ENCODE results near the gene CCDC9. TPM values are rescaled to one million over a fixed set of nuclear protein-coding genes. Genes with fewer than 3 reads are reported as not detected.
"Not testable (repeated sequence)": the region's sequence is repeated elsewhere in the genome, so short reads cannot be mapped to it uniquely, and the experiment has no call there.

The CCDC9 gene
- total RNA-seq, 1 donor from 2014 or later, result 59.4 TPM

DNA sequence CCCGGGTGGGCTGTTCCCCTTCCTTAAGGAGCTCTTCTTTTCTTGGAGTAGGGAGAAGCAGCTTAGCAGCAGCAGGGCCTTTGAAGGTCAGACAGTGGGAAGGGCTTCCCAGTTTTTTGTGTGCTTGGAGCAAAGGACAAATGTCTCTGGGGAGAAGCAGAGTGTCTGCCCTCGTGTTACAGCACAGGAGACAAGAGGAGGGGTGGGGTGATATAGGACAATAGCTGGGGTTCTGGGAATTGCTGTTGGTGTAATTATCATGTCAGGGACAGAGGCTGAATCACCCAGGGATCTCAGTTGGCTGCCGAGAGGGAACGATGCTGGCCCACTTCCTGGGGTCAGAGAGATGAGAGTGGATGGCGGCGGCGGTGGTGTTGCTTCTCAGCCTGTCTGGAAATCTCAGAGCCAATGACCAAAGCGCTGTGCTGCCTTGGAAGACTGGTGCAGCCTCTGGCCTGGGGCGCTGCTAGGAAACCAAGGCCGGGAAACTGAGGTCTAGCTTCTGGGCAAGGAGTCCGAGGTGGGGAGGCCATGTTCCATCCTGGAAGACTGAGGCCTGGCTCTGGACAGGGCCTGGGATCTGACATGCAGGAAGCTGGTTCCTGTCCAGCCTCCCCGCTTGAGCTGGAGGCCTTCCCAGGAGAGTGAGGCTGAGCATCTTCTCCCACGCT, 19.6 kb downstream of the CCDC9 start:
- no peaks in the 10 kb centered on the region for H3K9me3 Mint-ChIP-seq (ENCODE audit: low read depth)
- no peak for DNase-seq (ENCODE audit: low spot score)
- no peaks in the 10 kb centered on the region for H3K27me3 Mint-ChIP-seq (ENCODE audit: low read depth)
- H3K36me3 Mint-ChIP-seq (ENCODE audit: low read depth), result peaks cover 9% of the 10 kb centered on the region
- H3K27ac Mint-ChIP-seq (ENCODE audit: unreplicated experiment), result peak overlapping the region; percentile 70
- H3K4me3 Mint-ChIP-seq (ENCODE audit: unreplicated experiment), result peak overlapping the region; percentile 64
- TF ChIP-seq, protein P1, sequence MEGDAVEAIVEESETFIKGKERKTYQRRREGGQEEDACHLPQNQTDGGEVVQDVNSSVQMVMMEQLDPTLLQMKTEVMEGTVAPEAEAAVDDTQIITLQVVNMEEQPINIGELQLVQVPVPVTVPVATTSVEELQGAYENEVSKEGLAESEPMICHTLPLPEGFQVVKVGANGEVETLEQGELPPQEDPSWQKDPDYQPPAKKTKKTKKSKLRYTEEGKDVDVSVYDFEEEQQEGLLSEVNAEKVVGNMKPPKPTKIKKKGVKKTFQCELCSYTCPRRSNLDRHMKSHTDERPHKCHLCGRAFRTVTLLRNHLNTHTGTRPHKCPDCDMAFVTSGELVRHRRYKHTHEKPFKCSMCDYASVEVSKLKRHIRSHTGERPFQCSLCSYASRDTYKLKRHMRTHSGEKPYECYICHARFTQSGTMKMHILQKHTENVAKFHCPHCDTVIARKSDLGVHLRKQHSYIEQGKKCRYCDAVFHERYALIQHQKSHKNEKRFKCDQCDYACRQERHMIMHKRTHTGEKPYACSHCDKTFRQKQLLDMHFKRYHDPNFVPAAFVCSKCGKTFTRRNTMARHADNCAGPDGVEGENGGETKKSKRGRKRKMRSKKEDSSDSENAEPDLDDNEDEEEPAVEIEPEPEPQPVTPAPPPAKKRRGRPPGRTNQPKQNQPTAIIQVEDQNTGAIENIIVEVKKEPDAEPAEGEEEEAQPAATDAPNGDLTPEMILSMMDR (IDR thresholded peaks at IDR 0.05), result no peak
- peaks cover 62% of the 10 kb centered on the region for H3K4me1 Mint-ChIP-seq (ENCODE audit: low read depth)

DNA sequence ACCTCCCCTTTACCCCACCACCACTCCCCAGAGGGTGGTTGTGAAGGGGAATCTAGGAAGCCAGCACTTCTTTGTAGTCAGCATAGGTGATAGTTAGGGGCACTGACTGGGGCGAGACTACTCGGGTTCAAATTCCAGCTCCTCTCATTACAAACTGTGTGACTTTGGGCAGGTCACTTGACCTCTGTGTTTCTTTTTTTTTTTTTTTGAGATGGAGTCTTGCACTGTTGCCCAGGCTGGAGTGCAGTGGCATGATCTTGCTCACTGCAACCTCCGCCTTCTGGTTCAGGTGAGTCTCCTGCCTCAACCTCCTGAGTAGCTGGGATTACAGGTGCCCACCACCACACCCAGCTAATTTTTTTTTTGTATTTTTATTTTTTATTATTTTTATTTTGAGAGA, 20.2 kb downstream of the CCDC9 start:
- not testable (repeated sequence) for DNase-seq (ENCODE audit: low spot score); H3K36me3 Mint-ChIP-seq (ENCODE audit: low read depth); H3K4me3 Mint-ChIP-seq (ENCODE audit: unreplicated experiment); H3K27me3 Mint-ChIP-seq (ENCODE audit: low read depth); H3K9me3 Mint-ChIP-seq (ENCODE audit: low read depth)
- Mint-ChIP-seq H3K4me1 (ENCODE audit: low read depth) (peaks cover 68% of the 10 kb centered on the region), H3K27ac (ENCODE audit: unreplicated experiment) (peak overlapping the region; percentile 70)

GRCh38 chr19:47280183-47280797, 24.0 kb downstream of the CCDC9 start:
- H3K4me3 Mint-ChIP-seq (ENCODE audit: unreplicated experiment), result no peak overlapping the region
- no peak for DNase-seq (ENCODE audit: low spot score)
- H3K27ac Mint-ChIP-seq (ENCODE audit: unreplicated experiment), result peak overlapping the region; percentile 49
- H3K27me3 Mint-ChIP-seq (ENCODE audit: low read depth), result no peaks in the 10 kb centered on the region
- H3K9me3 Mint-ChIP-seq (ENCODE audit: low read depth), result no peaks in the 10 kb centered on the region
- TF ChIP-seq, protein P1 (IDR thresholded peaks at IDR 0.05), result peak; percentile 72
- H3K36me3 Mint-ChIP-seq (ENCODE audit: low read depth), result peaks cover 6% of the 10 kb centered on the region
- peaks cover 58% of the 10 kb centered on the region for H3K4me1 Mint-ChIP-seq (ENCODE audit: low read depth)

DNA sequence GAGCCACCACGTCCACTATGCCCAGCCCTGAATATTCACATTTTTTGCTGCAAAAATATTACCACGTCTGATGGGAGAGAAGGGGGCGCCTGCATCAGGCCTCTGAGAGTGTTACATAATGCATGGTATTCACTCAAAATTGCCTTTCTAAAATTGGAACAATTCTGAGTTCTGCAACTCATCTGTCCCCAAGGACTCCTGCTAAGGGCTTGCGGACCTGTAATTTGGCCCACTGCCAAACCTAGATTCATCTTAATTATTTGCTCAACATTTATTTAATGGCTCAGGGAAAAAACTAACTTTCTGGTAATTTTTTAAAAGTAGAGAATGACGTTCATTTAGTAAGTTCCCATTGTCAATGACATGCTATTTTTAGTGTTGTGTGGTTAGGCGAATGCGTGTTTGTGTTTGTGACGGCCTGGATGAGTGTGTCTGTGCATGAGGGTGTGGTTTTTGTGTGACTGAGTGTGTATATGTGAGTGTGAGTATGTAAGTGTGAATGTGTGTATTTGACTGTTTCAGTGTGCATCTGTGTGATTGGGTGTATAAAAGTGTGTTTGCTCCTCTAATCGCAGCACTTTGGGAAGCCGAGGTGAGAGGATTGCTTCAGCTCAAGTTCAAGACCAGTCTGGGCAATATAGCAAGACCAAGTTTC, 27.2 kb downstream of the CCDC9 start:
- no peaks in the 10 kb centered on the region for H3K9me3 Mint-ChIP-seq (ENCODE audit: low read depth)
- H3K36me3 Mint-ChIP-seq (ENCODE audit: low read depth), result peaks cover 2% of the 10 kb centered on the region
- no peak overlapping the region for H3K4me3 Mint-ChIP-seq (ENCODE audit: unreplicated experiment)
- TF ChIP-seq, protein P1 (IDR thresholded peaks at IDR 0.05), result no peak
- no peaks in the 10 kb centered on the region for H3K27me3 Mint-ChIP-seq (ENCODE audit: low read depth)
- peaks cover 40% of the 10 kb centered on the region for H3K4me1 Mint-ChIP-seq (ENCODE audit: low read depth)
- no peak for DNase-seq (ENCODE audit: low spot score)
- no peak overlapping the region for H3K27ac Mint-ChIP-seq (ENCODE audit: unreplicated experiment)

GRCh38 chr19:47284324-47284899, 28.1 kb downstream of the CCDC9 start:
- Mint-ChIP-seq H3K9me3 (ENCODE audit: low read depth) (no peaks in the 10 kb centered on the region), H3K4me1 (ENCODE audit: low read depth) (peaks cover 40% of the 10 kb centered on the region), H3K4me3 (ENCODE audit: unreplicated experiment) (no peak overlapping the region), H3K27ac (ENCODE audit: unreplicated experiment) (no peak overlapping the region), H3K27me3 (ENCODE audit: low read depth) (no peaks in the 10 kb centered on the region), H3K36me3 (ENCODE audit: low read depth) (peaks cover 2% of the 10 kb centered on the region)
- TF ChIP-seq, protein P1 (IDR thresholded peaks at IDR 0.05), result peak; percentile 86
- DNase-seq (ENCODE audit: low spot score), result no peak

Data from chondrocyte (in vitro differentiated cells).